H1 (cell line): ENCODE measurements around the gene SPDYC.

Source experiments
- BACH1 ChIP-seq: IDR thresholded peaks from 2 replicates; pipeline ENCODE4 v1.6.1; 2012; ENCODE audit warnings: low read length, improper control_type of control experiment
- CEBPB ChIP-seq: IDR thresholded peaks from 2 replicates; pipeline ENCODE4 v1.6.1; 2012; ENCODE audit warnings: low read depth, low read length
- EZH2 ChIP-seq: fragments of 200-600 bp; sonication (generic); IDR thresholded peaks from 2 replicates; pipeline ENCODE4 v1.7.1; 2012; ENCODE audit warnings: low read depth, mild to moderate bottlenecking, moderate library complexity, low read length, inconsistent platforms; ENCODE audit not compliant: severe bottlenecking
- HDAC2 ChIP-seq, 2 experiments: fragments of 300-600 bp in 1 of 2; sonication (generic) in 1 of 2; IDR thresholded peaks; 2 replicates each; pipeline ENCODE4 v1.6.1; 2011 to 2012; ENCODE audit warnings: low read depth in 2 of 2, low read length in 2 of 2, mild to moderate bottlenecking in 2 of 2, moderate library complexity in 2 of 2, borderline replicate concordance in 1 of 2, inconsistent platforms in 1 of 2
- MAFK ChIP-seq: IDR thresholded peaks from 2 replicates; pipeline ENCODE4 v1.6.1; 2012; ENCODE audit warnings: low read depth, mild to moderate bottlenecking, improper control_type of control experiment, low read length
- POLR2AphosphoS5 ChIP-seq: IDR thresholded peaks from 2 replicates; pipeline ENCODE4 v1.6.1; 2011; ENCODE audit warnings: low read depth, low read length
- SIN3A ChIP-seq, 2 experiments: IDR thresholded peaks in 1 of 2; conservative IDR thresholded peaks in 1 of 2; 2 replicates each; pipeline ENCODE4 v1.6.1; 2011 to 2012; ENCODE audit warnings: low read length in 2 of 2, improper control_type of control experiment in 1 of 2, low read depth in 1 of 2, mild to moderate bottlenecking in 1 of 2
- SP1 ChIP-seq: IDR thresholded peaks from 2 replicates; pipeline ENCODE4 v1.6.1; 2011; ENCODE audit warnings: low read depth, low read length
- TCF12 ChIP-seq: IDR thresholded peaks from 2 replicates; pipeline ENCODE4 v1.6.1; 2011; ENCODE audit warnings: low read depth, mild to moderate bottlenecking, low read length
- YY1 ChIP-seq: IDR thresholded peaks from 2 replicates; pipeline ENCODE4 v1.6.1; 2011; ENCODE audit warnings: low read depth, mild to moderate bottlenecking, low read length
- TF ChIP-seq, protein P1 (sequence below), 3 experiments: IDR thresholded peaks; 1 replicate in 2 of 3; 2 replicates in 1 of 3; pipeline versions ENCODE4 v1.5.1 to v1.6.1; 2011; ENCODE audit warnings: low read length in 3 of 3, mild to moderate bottlenecking in 3 of 3, inconsistent platforms in 2 of 3, low read depth in 1 of 3, moderate library complexity in 1 of 3; ENCODE audit not compliant: insufficient read depth in 1 of 3; ENCODE audit errors: control extremely low read depth in 1 of 3

DNA sequence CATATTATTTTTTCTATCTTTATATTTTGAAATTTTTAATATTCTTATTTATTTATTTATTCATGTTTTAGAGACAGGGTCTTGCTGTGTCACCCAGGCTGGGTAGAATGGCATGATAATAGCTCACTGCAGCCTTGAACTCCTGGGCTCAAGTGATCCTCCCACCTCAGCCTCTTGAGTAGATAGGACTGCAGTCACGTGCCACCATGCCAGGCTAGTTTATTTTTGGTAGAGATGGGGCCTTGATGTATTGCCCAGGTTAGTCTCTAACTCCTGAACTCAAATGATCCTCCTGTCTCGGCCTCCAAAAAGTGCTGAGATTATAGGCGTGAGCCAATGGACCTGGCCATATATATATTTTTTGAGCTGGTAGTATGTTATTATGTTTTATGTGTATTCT, 2.4 kb upstream of the SPDYC start:
- TF ChIP-seq TCF12 (no peak), MAFK (no peak), YY1 (no peak), SP1 (no peak), POLR2AphosphoS5 (no peak), HDAC2 (IDR thresholded peaks at IDR 0.05; ENCODE audit: borderline replicate concordance in 1 of 2, low read depth in 2 of 2, low read length in 2 of 2) (no peak), BACH1 (no peak), EZH2 (no peak), CEBPB (no peak), SIN3A (conservative IDR thresholded peaks at IDR 0.05 in 1 of 2, IDR thresholded peaks at IDR 0.05 in 1 of 2; ENCODE audit: low read depth in 1 of 2, low read length in 2 of 2) (no peak)
- TF ChIP-seq, protein P1, sequence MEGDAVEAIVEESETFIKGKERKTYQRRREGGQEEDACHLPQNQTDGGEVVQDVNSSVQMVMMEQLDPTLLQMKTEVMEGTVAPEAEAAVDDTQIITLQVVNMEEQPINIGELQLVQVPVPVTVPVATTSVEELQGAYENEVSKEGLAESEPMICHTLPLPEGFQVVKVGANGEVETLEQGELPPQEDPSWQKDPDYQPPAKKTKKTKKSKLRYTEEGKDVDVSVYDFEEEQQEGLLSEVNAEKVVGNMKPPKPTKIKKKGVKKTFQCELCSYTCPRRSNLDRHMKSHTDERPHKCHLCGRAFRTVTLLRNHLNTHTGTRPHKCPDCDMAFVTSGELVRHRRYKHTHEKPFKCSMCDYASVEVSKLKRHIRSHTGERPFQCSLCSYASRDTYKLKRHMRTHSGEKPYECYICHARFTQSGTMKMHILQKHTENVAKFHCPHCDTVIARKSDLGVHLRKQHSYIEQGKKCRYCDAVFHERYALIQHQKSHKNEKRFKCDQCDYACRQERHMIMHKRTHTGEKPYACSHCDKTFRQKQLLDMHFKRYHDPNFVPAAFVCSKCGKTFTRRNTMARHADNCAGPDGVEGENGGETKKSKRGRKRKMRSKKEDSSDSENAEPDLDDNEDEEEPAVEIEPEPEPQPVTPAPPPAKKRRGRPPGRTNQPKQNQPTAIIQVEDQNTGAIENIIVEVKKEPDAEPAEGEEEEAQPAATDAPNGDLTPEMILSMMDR (IDR thresholded peaks at IDR 0.05; ENCODE audit: control extremely low read depth in 1 of 3, insufficient read depth in 1 of 3, low read depth in 1 of 3, low read length in 3 of 3) = no peak
